Memory B cell (primary cell): ENCODE data around the gene ANK3.
A peak's percentile ranks its signal among the peaks of the same experiment; 100 is the strongest.

Experiments
- ATAC-seq: fragments of 150-1000 bp; cut with Tn5 transposase; 2 replicates; pipeline ENCODE4 v1.10.0; 2021; ENCODE audit warnings: low read depth, mild to moderate bottlenecking, moderate library complexity
- DNase-seq, 2 donors: peaks; one replicate each; pipeline ENCODE4 v3.0.0; 2022; ENCODE audit warnings: low spot score in 2 of 2
- H3K27ac Mint-ChIP-seq: one replicate; pipeline ENCODE4 v1.8.0; 2022; ENCODE audit warnings: mild to moderate bottlenecking, moderate library complexity, mixed read lengths
- H3K27me3 Mint-ChIP-seq: one replicate; pipeline ENCODE4 v1.8.0; 2022; ENCODE audit warnings: mixed read lengths
- H3K36me3 Mint-ChIP-seq: one replicate; pipeline ENCODE4 v1.8.0; 2022; ENCODE audit warnings: mild to moderate bottlenecking, mixed read lengths
- H3K4me1 Mint-ChIP-seq: one replicate; pipeline ENCODE4 v1.8.0; 2022; ENCODE audit warnings: mixed read lengths
- H3K4me3 Mint-ChIP-seq: one replicate; pipeline ENCODE4 v1.8.0; 2022; ENCODE audit warnings: mild to moderate bottlenecking, moderate library complexity, mixed read lengths
- H3K9me3 Mint-ChIP-seq: one replicate; pipeline ENCODE4 v1.8.0; 2022; ENCODE audit warnings: mixed read lengths

ANK3 gene

DNA sequence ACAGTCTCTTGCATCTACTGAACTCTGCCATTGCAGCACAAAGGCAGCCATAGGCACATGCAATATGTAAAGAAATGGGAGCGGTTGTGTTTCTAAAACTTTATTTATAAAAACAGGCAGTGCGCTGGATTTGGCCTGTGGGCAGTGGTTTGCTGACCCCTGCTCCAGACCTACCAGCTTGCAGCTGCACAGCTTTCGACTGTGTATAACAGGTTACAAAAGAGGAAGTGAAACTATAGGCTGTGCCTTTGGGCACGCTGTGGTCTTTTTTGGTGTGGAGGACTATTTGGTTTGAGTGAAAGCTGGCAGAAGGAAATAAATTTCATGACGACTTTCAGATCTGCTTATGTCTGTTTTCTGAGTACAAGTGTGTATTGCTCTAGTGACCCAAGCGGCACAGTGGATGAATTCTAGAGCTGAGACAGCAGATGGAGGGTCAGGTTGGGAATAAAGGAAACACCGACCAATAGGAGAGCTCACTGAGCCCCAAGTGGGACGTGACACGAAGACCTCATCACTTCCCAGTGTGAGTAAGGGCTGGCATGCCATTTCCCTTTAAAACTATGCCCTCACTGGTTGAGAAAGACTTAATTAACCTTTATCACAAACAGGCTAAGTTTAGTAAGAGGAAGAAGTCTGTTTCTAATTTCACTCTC is 152.7 kb downstream of the ANK3 start:
- DNase-seq (peak; percentile 57 to 68), ATAC-seq (peak; percentile 86)
- Mint-ChIP-seq H3K27ac (peak overlapping the region; percentile 90), H3K4me3 (peak overlapping the region; percentile 72), H3K9me3 (peaks cover 2% of the 10 kb centered on the region), H3K27me3 (no peaks in the 10 kb centered on the region), H3K4me1 (peaks cover 44% of the 10 kb centered on the region), H3K36me3 (peaks cover 8% of the 10 kb centered on the region)

DNA sequence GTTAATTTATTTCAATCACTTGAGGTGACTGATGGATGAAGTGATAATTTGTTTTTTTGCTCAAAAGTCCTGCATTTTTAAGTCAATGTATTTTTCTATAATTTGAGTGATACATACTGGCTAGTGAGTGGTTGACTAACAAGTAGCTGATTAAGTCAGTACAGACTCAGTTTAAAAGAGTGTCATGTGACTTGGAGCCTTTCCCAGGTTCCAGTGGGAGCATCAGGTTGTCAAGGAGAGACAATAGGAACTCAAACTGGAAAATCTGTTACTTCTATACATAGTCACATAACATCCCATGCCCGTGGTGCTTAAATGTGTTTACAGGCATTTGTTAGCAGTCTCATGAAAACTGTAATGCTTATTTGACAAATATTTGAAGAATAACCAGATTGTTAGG is 154.7 kb downstream of the ANK3 start:
- Mint-ChIP-seq H3K4me3 (no peak overlapping the region), H3K4me1 (peaks cover 50% of the 10 kb centered on the region), H3K36me3 (peaks cover 12% of the 10 kb centered on the region), H3K27ac (no peak overlapping the region), H3K9me3 (peaks cover 2% of the 10 kb centered on the region), H3K27me3 (no peaks in the 10 kb centered on the region)
- no peak for ATAC-seq
- no peak for DNase-seq

DNA sequence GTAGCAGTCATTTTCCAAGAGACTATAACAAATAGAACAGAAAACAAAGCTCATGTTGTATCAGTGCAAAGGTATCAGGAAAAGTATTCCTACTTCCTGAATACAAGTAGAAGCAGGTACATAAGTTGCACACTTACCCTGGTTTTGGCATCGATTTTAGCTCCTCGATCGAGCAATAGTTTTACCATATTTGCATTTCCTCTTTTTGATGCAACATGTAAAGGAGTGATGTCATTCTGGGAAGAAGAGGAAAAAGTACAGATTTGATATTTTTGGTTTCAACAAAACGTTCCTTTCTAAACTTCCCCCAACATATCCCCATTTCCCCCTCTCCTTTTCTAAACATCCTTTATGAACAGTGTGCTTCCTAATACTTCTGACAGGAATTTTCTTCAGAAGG is 155.1 kb downstream of the ANK3 start:
- no peak overlapping the region for H3K27ac Mint-ChIP-seq
- H3K4me1 Mint-ChIP-seq, result peaks cover 53% of the 10 kb centered on the region
- ATAC-seq, result no peak
- H3K9me3 Mint-ChIP-seq, result peaks cover 2% of the 10 kb centered on the region
- H3K27me3 Mint-ChIP-seq, result no peaks in the 10 kb centered on the region
- H3K36me3 Mint-ChIP-seq, result peaks cover 13% of the 10 kb centered on the region
- H3K4me3 Mint-ChIP-seq, result no peak overlapping the region
- DNase-seq, result no peak

DNA sequence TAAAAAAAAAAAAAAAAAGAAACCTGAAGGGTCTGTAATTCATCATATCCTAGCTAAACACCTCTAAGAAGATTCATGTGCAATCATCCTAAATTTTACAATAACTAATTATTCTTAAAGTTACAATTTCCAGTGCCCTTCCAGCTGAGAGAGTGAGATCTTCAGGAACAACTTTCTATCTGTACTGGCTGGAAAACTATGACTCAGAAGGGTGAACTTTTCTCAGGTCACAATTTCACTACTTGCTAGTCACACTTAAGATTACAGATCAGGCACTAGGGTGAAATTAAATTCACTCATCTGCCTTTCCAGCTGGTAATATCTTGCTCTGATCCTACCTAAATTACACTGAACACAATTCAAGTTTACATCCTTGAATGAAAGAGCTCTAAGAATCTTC is 158.8 kb downstream of the ANK3 start:
- peaks cover 2% of the 10 kb centered on the region for H3K9me3 Mint-ChIP-seq
- H3K27me3 Mint-ChIP-seq, result no peaks in the 10 kb centered on the region
- peaks cover 13% of the 10 kb centered on the region for H3K36me3 Mint-ChIP-seq
- no peak for ATAC-seq
- no peak overlapping the region for H3K4me3 Mint-ChIP-seq
- DNase-seq, result no peak
- peak overlapping the region; percentile 43 for H3K27ac Mint-ChIP-seq
- peaks cover 25% of the 10 kb centered on the region for H3K4me1 Mint-ChIP-seq

DNA sequence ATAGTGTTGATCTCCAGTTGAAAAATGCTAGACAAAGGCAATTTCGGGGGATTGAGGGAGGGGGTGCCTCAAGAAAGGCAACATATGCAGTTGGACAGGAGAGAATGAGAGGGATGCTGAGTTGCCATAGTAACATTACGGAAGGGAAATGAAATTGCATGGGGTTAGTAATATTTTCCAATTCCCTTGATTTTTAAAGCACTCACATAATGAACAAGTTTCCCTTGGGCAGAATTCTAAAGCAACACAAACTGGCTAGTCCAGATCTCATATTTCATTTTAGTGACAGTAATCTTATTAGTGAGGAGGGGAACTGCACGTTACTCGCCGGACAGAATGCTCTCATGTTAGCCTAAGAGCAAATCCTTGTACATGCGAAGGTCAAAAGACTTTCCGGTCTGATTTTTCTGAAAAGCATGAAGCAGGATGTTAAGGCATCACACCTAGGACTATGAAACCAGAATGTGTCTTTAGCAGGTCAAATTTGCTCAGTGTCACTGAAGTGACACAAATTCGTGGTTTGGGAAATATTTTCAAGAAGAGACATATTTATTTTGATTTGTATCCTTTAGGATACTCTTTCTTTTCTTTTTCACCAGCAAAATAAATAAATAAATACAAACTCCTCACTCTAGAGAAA is 165.5 kb downstream of the ANK3 start:
- no peaks in the 10 kb centered on the region for H3K36me3 Mint-ChIP-seq
- no peaks in the 10 kb centered on the region for H3K27me3 Mint-ChIP-seq
- no peak for ATAC-seq

DNA sequence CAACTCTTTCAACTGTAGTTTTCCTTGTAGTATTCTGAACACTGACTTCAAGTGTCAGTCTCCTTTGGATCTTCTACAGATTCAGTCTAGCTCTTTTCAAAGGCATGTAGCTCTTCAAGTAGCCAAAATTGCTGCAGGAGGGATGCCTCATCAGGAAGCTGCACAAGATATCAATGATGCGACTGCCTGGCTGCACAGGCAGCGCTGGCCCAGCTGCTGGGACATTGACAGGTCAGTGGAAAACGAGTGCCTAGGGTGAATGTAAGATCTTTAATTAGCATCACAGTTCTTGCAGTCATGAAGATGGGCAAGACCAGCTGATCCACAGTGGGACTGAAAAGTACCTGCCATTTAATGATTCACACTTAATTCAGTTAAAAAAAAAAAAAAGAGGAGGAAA is 167.6 kb downstream of the ANK3 start:
- Mint-ChIP-seq H3K27ac (no peak overlapping the region), H3K4me1 (peaks cover 4% of the 10 kb centered on the region), H3K9me3 (no peaks in the 10 kb centered on the region), H3K27me3 (no peaks in the 10 kb centered on the region), H3K36me3 (peaks cover 3% of the 10 kb centered on the region), H3K4me3 (no peak overlapping the region)
- ATAC-seq (no peak), DNase-seq (no peak)

More for the DNA sequence above, 165.5 kb downstream of the ANK3 start:
- Mint-ChIP-seq H3K4me3 (no peak overlapping the region), H3K4me1 (peaks cover 2% of the 10 kb centered on the region), H3K9me3 (no peaks in the 10 kb centered on the region), H3K27ac (no peak overlapping the region)
- no peak for DNase-seq

DNA sequence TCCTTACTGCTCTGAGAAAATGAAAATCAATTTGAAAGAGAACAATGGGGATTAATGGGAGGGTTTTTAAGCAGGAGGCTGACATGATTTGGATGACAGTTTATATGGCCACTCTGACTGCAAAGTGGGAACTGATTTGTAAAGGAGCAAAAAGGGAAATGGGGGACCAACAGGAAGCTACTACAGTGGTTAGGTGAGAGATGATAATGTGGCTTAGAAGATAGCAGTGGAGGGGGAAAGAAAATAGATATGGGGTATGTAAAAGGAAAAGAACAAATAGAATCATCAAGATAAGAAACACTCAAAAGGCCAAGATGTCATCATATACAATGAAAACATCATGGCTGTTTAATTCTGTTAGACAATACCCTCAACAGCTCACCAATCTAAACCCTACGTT is 177.5 kb downstream of the ANK3 start:
- Mint-ChIP-seq H3K27me3 (no peaks in the 10 kb centered on the region), H3K4me1 (peaks cover 38% of the 10 kb centered on the region), H3K4me3 (no peak overlapping the region), H3K36me3 (peaks cover 18% of the 10 kb centered on the region), H3K9me3 (peaks cover 5% of the 10 kb centered on the region), H3K27ac (no peak overlapping the region)
- ATAC-seq, result no peak
- DNase-seq, result no peak

DNA sequence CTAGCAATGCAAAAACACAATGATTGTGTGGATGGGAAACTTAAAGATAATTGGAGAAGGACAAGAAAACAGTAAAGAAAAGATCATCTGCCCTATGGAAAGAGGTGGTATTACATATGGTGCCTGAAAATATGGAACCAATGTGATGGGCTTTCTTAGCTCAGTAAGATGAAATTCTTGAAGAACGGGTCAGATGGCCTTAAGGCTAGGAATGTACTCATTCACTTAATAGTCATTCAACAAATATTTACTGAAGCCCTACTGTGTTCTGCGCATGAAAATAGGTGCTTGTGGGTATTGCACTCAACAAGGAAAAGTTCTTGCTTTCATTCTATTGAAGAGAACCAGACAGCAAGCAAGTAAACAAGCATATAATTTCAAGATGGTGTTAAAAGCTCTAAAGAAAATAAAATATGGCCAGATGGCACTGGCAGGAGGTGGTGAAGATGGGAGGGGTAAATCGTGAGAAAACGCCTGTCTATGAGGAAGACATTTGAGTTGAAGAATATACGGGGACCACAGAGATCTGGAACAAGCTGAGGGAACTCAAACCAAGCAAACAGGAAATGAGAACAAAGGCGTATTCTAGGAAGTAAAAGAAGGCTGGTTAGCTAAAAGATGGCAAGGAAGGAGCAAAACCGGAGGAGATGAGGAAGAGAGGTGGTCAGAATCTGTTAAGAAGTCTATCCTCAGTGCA is 179.7 kb downstream of the ANK3 start:
- Mint-ChIP-seq H3K4me3 (no peak overlapping the region), H3K4me1 (peaks cover 21% of the 10 kb centered on the region), H3K9me3 (peaks cover 5% of the 10 kb centered on the region), H3K27ac (peak overlapping the region; percentile 31), H3K27me3 (no peaks in the 10 kb centered on the region), H3K36me3 (peaks cover 20% of the 10 kb centered on the region)
- no peak for ATAC-seq
- no peak for DNase-seq

DNA sequence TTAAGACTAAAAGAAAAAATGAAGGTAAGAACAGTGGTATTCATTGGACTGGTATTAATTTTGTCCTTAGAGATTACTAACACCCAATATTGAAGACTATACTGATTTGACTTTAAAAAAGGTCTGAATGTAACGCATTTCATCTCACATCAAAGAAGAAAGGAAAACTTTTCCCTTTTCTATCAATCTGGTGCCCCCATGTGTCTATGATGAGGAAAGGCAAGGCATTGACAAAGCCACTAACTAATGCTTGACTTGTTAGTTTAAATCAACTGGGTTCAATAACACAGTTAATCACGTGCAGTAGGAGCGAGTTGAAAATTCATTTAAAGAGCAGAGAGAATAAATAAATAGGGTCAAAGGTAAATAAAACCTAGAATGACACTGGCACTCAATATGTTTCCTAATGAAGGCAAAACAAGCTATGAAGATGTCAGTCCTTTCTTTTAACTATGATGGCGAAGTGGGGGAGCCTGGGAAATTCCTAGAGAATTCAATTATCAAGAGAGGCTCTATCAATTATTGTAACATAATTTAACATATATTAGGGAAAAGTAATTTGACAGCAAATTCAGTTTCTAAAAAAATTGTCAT is 180.9 kb downstream of the ANK3 start:
- peaks cover 20% of the 10 kb centered on the region for H3K36me3 Mint-ChIP-seq
- DNase-seq (peak in 1 of 2 donors; percentile 3), ATAC-seq (no peak)
- no peak overlapping the region for H3K27ac Mint-ChIP-seq
- H3K27me3 Mint-ChIP-seq, result no peaks in the 10 kb centered on the region
- no peak overlapping the region for H3K4me3 Mint-ChIP-seq
- peaks cover 3% of the 10 kb centered on the region for H3K9me3 Mint-ChIP-seq
- H3K4me1 Mint-ChIP-seq, result peaks cover 17% of the 10 kb centered on the region

DNA sequence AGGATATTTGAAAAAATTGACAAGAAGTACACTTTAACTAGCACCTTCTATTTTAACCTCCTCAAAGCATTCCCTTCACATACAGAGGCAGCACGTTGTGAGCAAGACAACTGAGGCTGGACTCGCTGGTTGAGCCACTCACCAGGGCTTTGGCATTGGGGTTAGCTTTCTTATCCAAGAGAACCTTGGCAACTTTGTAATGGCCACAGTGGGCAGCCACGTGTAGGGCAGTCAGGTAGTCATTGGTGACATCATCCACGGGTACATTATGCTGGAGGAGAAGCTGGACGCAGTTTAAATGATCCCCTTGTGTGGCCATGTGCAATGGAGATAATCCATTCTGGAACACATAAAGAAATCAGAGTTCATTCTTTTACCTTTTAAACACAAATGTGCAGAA is 181.8 kb downstream of the ANK3 start:
- H3K36me3 Mint-ChIP-seq, result peaks cover 20% of the 10 kb centered on the region
- no peak for DNase-seq
- H3K27ac Mint-ChIP-seq, result no peak overlapping the region
- no peak overlapping the region for H3K4me3 Mint-ChIP-seq
- H3K27me3 Mint-ChIP-seq, result no peaks in the 10 kb centered on the region
- H3K9me3 Mint-ChIP-seq, result peaks cover 3% of the 10 kb centered on the region
- H3K4me1 Mint-ChIP-seq, result peaks cover 17% of the 10 kb centered on the region
- no peak for ATAC-seq

DNA sequence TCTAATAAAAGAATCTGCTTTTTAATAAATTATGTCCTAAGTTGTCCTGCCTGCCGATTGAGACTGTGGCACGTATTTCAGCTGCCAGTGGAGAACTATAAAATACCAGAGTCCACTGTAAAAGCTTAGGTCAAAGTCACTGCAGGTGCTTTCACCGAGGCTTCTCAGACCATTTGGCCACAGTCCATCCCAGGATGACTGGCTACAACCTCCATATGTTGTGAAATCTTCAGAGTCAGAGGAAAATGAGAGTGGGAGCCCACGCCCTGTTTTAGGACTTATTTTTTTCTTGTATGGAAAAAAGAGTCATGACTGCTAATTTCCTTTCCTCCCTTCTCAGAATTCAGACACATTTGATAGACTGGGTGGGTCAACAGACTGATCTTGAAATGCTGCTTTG is 182.9 kb downstream of the ANK3 start:
- Mint-ChIP-seq H3K27ac (no peak overlapping the region), H3K27me3 (no peaks in the 10 kb centered on the region), H3K4me3 (no peak overlapping the region), H3K4me1 (peaks cover 12% of the 10 kb centered on the region), H3K9me3 (no peaks in the 10 kb centered on the region), H3K36me3 (peaks cover 15% of the 10 kb centered on the region)
- DNase-seq (no peak), ATAC-seq (no peak)

DNA sequence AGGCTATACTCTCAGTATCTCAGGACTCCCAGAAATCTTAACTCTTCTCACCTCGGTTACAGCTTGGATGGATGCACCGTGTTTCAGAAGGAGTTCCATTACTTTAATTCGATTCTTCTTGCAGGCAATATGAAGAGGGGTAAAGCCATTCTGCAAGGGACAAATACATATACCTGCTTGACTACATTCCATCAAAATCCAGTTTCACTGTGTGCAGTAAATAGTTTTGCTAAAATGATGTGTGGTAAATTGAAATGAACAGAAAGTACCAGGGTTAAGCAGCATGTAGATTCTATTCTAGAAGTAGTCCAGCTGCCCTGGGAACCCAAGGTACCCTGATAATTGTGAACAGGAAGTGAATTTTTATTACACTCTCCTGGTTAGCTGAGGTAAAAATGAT is 183.9 kb downstream of the ANK3 start:
- Mint-ChIP-seq H3K27me3 (no peaks in the 10 kb centered on the region), H3K4me3 (no peak overlapping the region), H3K36me3 (peaks cover 8% of the 10 kb centered on the region), H3K4me1 (peaks cover 8% of the 10 kb centered on the region), H3K9me3 (no peaks in the 10 kb centered on the region), H3K27ac (no peak overlapping the region)
- no peak for ATAC-seq
- no peak for DNase-seq

DNA sequence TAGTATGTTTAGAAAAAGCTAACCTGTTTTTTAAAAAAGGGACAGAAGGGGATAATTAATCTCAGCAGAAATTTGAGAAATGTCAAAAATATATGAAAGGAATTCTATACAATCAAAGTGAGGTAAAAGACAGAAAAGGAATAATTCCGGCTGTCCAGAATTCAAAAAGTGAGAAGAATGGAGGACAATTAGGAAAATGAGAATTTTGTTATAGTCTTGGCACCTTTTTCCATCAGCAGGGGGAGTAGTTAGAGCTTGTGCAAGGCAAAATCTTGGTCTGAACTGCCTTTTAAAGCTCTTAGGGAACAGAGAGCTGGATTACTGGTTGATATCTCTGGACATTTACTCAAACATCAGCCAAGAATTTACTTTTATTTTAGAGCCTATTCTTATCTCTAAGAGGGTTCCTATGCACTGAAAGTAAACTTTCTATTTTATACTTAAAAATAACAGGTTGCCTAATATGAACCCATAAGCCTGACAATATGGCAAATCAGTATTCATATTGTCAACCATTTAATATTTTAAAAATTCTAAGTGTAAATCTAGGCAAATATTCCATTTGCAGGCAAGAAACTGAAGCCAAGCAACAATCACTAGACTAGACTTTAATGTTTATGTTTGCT is 185.6 kb downstream of the ANK3 start:
- Mint-ChIP-seq H3K36me3 (peaks cover 6% of the 10 kb centered on the region), H3K27ac (no peak overlapping the region), H3K9me3 (no peaks in the 10 kb centered on the region), H3K27me3 (no peaks in the 10 kb centered on the region), H3K4me3 (no peak overlapping the region), H3K4me1 (peaks cover 3% of the 10 kb centered on the region)
- DNase-seq (peak in 1 of 2 donors; percentile 22), ATAC-seq (no peak)

DNA sequence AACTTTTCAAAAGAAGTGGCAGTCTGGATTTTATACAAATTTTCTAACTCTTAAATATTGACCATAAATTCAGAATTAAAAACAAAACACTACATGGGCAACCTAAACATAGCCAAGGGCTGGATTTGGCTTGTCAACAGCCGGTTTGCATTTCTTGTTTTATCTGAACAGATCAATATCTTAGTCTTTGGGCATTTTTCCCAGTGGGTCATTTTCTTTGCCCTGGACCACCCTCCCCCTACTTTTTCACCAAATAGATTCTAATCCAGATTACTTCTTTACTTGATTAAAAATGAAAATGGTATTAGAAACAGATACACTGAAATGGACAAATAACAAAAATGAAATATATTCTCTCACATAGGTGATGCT is 189.0 kb downstream of the ANK3 start:
- no peaks in the 10 kb centered on the region for H3K9me3 Mint-ChIP-seq
- H3K27me3 Mint-ChIP-seq, result no peaks in the 10 kb centered on the region
- no peak for ATAC-seq

More for the DNA sequence above, 189.0 kb downstream of the ANK3 start:
- DNase-seq, result no peak
- no peaks in the 10 kb centered on the region for H3K4me1 Mint-ChIP-seq
- peaks cover 26% of the 10 kb centered on the region for H3K36me3 Mint-ChIP-seq
- H3K27ac Mint-ChIP-seq, result no peak overlapping the region
- H3K4me3 Mint-ChIP-seq, result no peak overlapping the region
